COR-L47 (cell line): ENCODE results near the gene LATS1.

Source experiments
- DNase-seq: peaks from one replicate; lab custom pipeline; 2025; lab: John Stamatoyannopoulos, UW

LATS1 gene

DNA sequence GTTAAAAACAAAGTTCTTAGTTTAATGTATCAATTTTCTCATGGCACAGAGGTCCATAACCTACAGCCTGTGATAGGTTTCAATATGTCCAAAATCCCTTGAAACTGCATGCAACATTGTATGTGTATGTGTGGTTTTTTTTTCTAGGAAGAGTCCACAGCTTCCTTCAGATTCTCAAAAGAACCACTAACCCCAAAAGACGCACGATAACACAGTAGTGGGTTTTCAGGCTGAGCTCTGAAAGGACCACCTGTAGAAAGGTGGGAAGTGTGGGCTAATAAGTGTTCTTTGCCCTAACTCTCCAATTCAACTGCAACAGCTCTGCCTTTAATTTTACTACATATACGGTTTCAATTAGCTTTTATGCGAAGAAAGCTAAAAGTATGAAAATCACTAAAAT is 57.9 kb downstream of the LATS1 start:
- DNase-seq: no peak

GRCh38 chr6:149657441-149657840 is 60.5 kb downstream of the LATS1 start:
- DNase-seq: no peak

DNA sequence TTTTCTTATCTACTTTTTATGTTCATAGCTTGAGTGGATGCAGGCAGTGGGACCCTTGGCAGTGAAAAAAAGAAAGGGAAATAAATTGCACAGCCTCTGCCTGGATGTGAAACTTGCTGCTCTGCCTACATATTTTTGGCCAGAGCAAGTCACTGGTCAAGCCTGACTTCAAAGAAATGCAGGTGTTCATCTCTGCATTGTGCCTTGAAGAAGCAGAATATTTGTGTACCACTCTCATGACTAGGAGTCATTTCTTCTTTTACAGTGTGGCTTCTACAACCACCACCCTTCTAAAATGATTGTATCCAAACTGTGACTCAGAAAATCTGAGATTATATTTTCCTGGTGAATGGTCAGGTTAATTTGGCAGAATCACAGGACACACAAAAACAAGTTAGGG is 66.8 kb downstream of the LATS1 start:
- DNase-seq: no peak

DNA sequence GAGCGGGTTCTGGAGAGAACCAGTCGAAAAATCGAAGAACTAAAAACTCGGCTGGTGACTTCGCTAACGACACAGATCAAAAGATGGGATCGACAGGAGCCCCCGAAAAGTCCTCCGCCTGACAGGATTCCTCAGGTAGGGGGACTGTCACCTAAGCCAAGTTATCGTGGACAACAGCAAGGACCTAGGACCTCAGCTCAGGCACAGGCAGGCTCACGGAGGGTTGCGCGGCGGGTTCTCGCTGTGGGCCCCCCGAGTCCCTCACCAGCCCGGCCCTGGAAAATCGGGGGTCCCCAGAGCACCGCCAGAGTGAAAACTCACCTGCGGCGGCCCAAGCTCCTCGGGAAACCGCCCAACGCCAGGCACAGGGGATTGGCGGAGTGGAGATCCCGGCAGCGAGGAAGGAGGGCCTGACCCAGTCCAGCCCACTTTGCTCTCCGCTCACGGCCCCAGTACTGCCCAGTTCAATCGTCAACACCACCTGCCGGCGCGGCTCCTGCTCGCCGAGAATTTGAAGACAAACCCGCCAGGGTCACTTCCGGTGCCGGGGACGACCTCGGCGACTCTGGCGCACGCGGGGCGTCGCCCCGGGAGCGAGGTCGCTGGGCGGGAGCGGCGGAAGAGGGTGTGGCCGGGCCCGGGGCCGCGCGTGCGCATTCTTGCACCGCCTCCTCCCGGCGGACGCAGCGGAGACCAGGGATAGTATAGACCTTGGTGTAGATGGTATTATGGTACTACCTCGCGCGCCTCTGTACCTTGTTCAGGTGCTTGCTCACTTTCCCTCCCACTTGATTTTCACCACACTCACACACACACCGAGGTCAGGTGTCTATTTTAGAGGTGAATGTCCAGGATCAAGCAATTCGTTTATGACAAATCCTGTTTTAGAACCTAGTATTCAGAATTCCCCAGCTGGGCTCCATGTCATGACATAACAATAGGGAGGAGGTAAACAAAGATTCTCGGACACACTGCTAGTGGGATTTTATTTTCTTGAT is 69.5 kb downstream of the LATS1 start, which contains the start of gene KATNA1:
TSS of gene KATNA1 (minus strand) at position 567 of the 998 bp plus-strand sequence. CDS start 10,167 bp downstream, outside the sequence.
- peak; percentile 39 for DNase-seq

GRCh38 chr6:149646599-149646998 is 71.3 kb downstream of the LATS1 start:
- no peak for DNase-seq

GRCh38 chr6:149642829-149643580 is 74.9 kb downstream of the LATS1 start:
- DNase-seq: no peak

- no peak for DNase-seq
Observed at GRCh38 chr6:149636124-149636523, 81.8 kb downstream of the LATS1 start.

- no peak for DNase-seq
Observed at GRCh38 chr6:149634315-149634714, 83.6 kb downstream of the LATS1 start.

GRCh38 chr6:149628875-149629510 is 88.9 kb downstream of the LATS1 start:
- no peak for DNase-seq

GRCh38 chr6:149627672-149628071 is 90.2 kb downstream of the LATS1 start:
- no peak for DNase-seq

GRCh38 chr6:149615805-149616204 is 102.1 kb downstream of the LATS1 start:
- DNase-seq: no peak

DNA sequence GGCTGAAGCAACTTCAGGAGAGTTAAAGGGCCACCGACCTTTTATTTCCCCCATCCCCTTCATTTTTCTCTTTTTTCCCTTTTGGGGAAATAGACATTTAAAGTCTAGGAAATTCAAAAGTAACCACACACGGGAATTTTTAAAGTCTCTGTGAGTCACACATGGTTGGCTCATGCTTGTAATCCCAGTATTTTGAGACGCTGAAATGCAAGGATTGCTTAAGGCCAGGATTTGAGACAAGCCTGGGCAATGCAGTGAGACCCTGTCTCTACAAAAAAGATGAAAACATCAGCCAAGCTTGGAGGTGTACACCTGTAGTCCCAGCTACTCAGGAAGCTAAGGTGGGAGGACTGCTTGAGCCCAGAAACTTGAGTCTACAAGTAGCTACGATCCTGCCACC is 103.6 kb downstream of the LATS1 start:
- DNase-seq: no peak

- DNase-seq: no peak
Observed at GRCh38 chr6:149608381-149608982, 109.4 kb downstream of the LATS1 start.
